OCI-LY7 (cell line): ENCODE data around the gene GTF2A2. TPM values are rescaled to one million over a fixed set of nuclear protein-coding genes. Genes with fewer than 3 reads are reported as not detected.

Experiments used
- BruUV-seq: library from RNA; stranded (reverse); fragments of 400-500 nt; replicated peaks from 2 replicates; lab custom pipeline; 2021; lab: Mats Ljungman, UMichigan
- CTCF ChIA-PET: fragments of 300-600 bp; sonication (Branson Sonifier 250); formaldehyde crosslinking; loops from one replicate; lab custom pipeline; 2022; ENCODE audit warnings: antibody characterized with exemption; ENCODE audit not compliant: unreplicated experiment; lab: Charles Lee
- POLR2A ChIA-PET: fragments of 300-600 bp; sonication (Branson Sonifier 250); formaldehyde crosslinking; loops from one replicate; lab custom pipeline; 2022; ENCODE audit warnings: antibody characterized with exemption; lab: Charles Lee
- DNase-seq: peaks from one replicate; pipeline ENCODE4 v3.0.0-alpha.2; 2015; ENCODE audit warnings: low spot score
- H2AFZ ChIP-seq: fragments of 200-600 bp; sonication (generic), shearing (Covaris generic); 2 replicates; pipeline ENCODE4 v1.6.1; 2014; ENCODE audit warnings: mild to moderate bottlenecking, antibody characterized with exemption, low read length, moderate library complexity
- H3K27ac ChIP-seq: fragments of 200-600 bp; sonication (generic); 2 replicates; pipeline ENCODE4 v1.5.1; 2014; ENCODE audit warnings: mixed run types, low read depth, mild to moderate bottlenecking, moderate library complexity, low read length, inconsistent platforms; ENCODE audit not compliant: poor library complexity, severe bottlenecking
- H3K36me3 ChIP-seq: fragments of 200-600 bp; sonication (generic); 2 replicates; pipeline ENCODE4 v1.6.1; 2014; ENCODE audit warnings: mild to moderate bottlenecking, antibody characterized with exemption, low read length, moderate library complexity, mixed read lengths; ENCODE audit not compliant: insufficient read depth
- H3K4me1 ChIP-seq: fragments of 200-600 bp; sonication (generic); 2 replicates; pipeline ENCODE4 v1.5.1; 2014; ENCODE audit warnings: mild to moderate bottlenecking, low read length; ENCODE audit not compliant: insufficient read depth, poor library complexity, severe bottlenecking
- H3K4me2 ChIP-seq: fragments of 200-600 bp; sonication (generic); 2 replicates; pipeline ENCODE4 v1.6.1; 2014; ENCODE audit warnings: mild to moderate bottlenecking, low read length
- H3K4me3 ChIP-seq: fragments of 200-600 bp; sonication (generic); 2 replicates; pipeline ENCODE4 v1.5.1; 2014; ENCODE audit warnings: mild to moderate bottlenecking, low read depth, low read length; ENCODE audit not compliant: poor library complexity, severe bottlenecking
- H3K79me2 ChIP-seq: fragments of 200-600 bp; sonication (generic); 2 replicates; pipeline ENCODE4 v1.6.1; 2016; ENCODE audit warnings: low read depth, mild to moderate bottlenecking, low read length, moderate library complexity, mixed read lengths; ENCODE audit not compliant: insufficient read depth
- H3K9me2 ChIP-seq: fragments of 200-600 bp; sonication (generic); 2 replicates; pipeline ENCODE4 v1.6.1; 2016; ENCODE audit warnings: mild to moderate bottlenecking, low read length, mixed read lengths; ENCODE audit not compliant: insufficient read depth
- H3K9me3 ChIP-seq: fragments of 200-600 bp; sonication (generic); 2 replicates; pipeline ENCODE4 v1.6.1; 2014; ENCODE audit warnings: mild to moderate bottlenecking, mixed run types, low read length, mixed read lengths
- H4K20me1 ChIP-seq: fragments of 200-600 bp; sonication (generic); 2 replicates; pipeline ENCODE4 v1.6.1; 2014; ENCODE audit warnings: mild to moderate bottlenecking, antibody characterized with exemption, low read length, moderate library complexity, mixed read lengths; ENCODE audit not compliant: insufficient read depth
- CTCF ChIP-seq: fragments of 200-600 bp; sonication (generic); conservative IDR thresholded peaks from 2 replicates; pipeline ENCODE4 v1.5.1; 2014; ENCODE audit warnings: mild to moderate bottlenecking, antibody characterized with exemption, low read length, moderate library complexity, mixed read lengths
- EZH2phosphoT487 ChIP-seq: fragments of 200-600 bp; sonication (generic); IDR thresholded peaks from 2 replicates; pipeline ENCODE4 v1.6.1; 2018; ENCODE audit warnings: low read depth, borderline replicate concordance, mild to moderate bottlenecking, mixed run types, antibody characterized with exemption, low read length, moderate library complexity, mixed read lengths
- intact Hi-C: fragments of 100-400 bp; cut with micrococcal nuclease; formaldehyde crosslinking; loops from one replicate; pipeline ENCODE4 v1.10.0; 2022; ENCODE audit not compliant: unreplicated experiment
- total RNA-seq, 2 experiments: library from RNA; depleted of rRNA in 1 of 2; stranded (reverse); fragments of >200 nt in 1 of 2; shearing (Covaris generic) in 1 of 2; gene quantifications; 2 replicates each; pipeline ENCODE4 v1.2.3, GENCODE V29; 2014 to 2022

GTF2A2 gene
- total RNA-seq, 2 experiments from 2014 or later: 69.3 to 139 TPM

GRCh38 chr15:59654046-59654445, 3.3 kb downstream of the GTF2A2 start:
- TF ChIP-seq EZH2phosphoT487: no peak
- TF ChIP-seq CTCF: no peak
- no peaks in the 10 kb centered on the region; the same call in none of the 2 replicates for H4K20me1 ChIP-seq
- H3K27ac ChIP-seq: no peak overlapping the region
- H2AFZ ChIP-seq: no peak overlapping the region
- H3K9me3 ChIP-seq: peaks cover 12% of the 10 kb centered on the region
- BruUV-seq: no TSS peak
- peaks cover 54% of the 10 kb centered on the region for H3K79me2 ChIP-seq
- H3K36me3 ChIP-seq: peaks cover 74% of the 10 kb centered on the region
- ChIA-PET CTCF (no interaction called here), POLR2A (interaction anchor here (0.6 to 1.5 kb wide), 3 partner anchors 10 to 155 kb away, joined by 3 to 5 read pairs (median 5); no protein-coding TSS in a partner anchor)
- H3K4me1 ChIP-seq: peaks cover 26% of the 10 kb centered on the region
- intact Hi-C loops: loop anchor here (10.0 kb wide), 1 partner anchor 119 kb away; no protein-coding TSS in a partner anchor
- H3K4me3 ChIP-seq: no peak overlapping the region
- no peaks in the 10 kb centered on the region for H3K9me2 ChIP-seq
- no peak overlapping the region for H3K4me2 ChIP-seq
- no peak for DNase-seq

- TSS peak; percentile 3 for BruUV-seq
- DNase-seq: no peak
- Histone ChIP-seq H2AFZ (no peak overlapping the region), H3K9me3 (peaks cover 12% of the 10 kb centered on the region), H3K4me3 (no peak overlapping the region), H3K9me2 (no peaks in the 10 kb centered on the region), H4K20me1 (no peaks in the 10 kb centered on the region; the same call in 1 of the 2 replicates), H3K27ac (no peak overlapping the region), H3K4me1 (peaks cover 7% of the 10 kb centered on the region), H3K4me2 (no peak overlapping the region), H3K79me2 (peaks cover 29% of the 10 kb centered on the region), H3K36me3 (peaks cover 94% of the 10 kb centered on the region)
- no peak for TF ChIP-seq CTCF
- no peak for TF ChIP-seq EZH2phosphoT487
- CTCF ChIA-PET: no interaction called here
- intact Hi-C loops: loop anchor here (10.0 kb wide), 1 partner anchor 115 kb away; no protein-coding TSS in a partner anchor
- POLR2A ChIA-PET: no interaction called here
Observed at GRCh38 chr15:59649603-59650002, 7.7 kb downstream of the GTF2A2 start.

- TF ChIP-seq CTCF (no peak), EZH2phosphoT487 (no peak)
- H4K20me1 ChIP-seq: no peaks in the 10 kb centered on the region
- H3K9me2 ChIP-seq: no peaks in the 10 kb centered on the region
- BruUV-seq: no TSS peak
- H2AFZ ChIP-seq: no peak overlapping the region
- no peaks in the 10 kb centered on the region for H3K4me1 ChIP-seq
- H3K27ac ChIP-seq: no peak overlapping the region
- H3K9me3 ChIP-seq: peaks cover 4% of the 10 kb centered on the region; the same call in 1 of the 2 replicates
- peaks cover 88% of the 10 kb centered on the region for H3K36me3 ChIP-seq
- H3K4me3 ChIP-seq: no peak overlapping the region
- ChIA-PET CTCF (no interaction called here), POLR2A (interaction anchor here (0.6 to 1.0 kb wide), 2 partner anchors 17 to 350 kb away, joined by 4 to 13 read pairs; no protein-coding TSS in a partner anchor)
- H3K4me2 ChIP-seq: no peak overlapping the region
- peaks cover 6% of the 10 kb centered on the region; the same call in 1 of the 2 replicates for H3K79me2 ChIP-seq
- no peak for DNase-seq
- intact Hi-C loops: no loop called here
Observed at GRCh38 chr15:59647085-59647484, 10.2 kb downstream of the GTF2A2 start.
